Panc1 (cell line): Measurements from ENCODE around the gene USPL1. TPM values are rescaled to one million over a fixed set of nuclear protein-coding genes. Genes with fewer than 3 reads are reported as not detected.

Source experiments
- ATAC-seq: fragments of 200-7000 bp; cut with Tn5 transposase; 2 replicates; pipeline ENCODE4 v1.9.1; 2020; ENCODE audit warnings: mild to moderate bottlenecking, moderate library complexity
- BruUV-seq: library from RNA; stranded (reverse); fragments of 400-500 nt; replicated peaks from 2 replicates; lab custom pipeline; 2021; lab: Mats Ljungman, UMichigan
- CTCF ChIA-PET: fragments of 300-600 bp; sonication (Branson Sonifier 250); formaldehyde crosslinking; loops from one replicate; lab custom pipeline; 2022; ENCODE audit warnings: antibody characterized with exemption; lab: Charles Lee
- POLR2A ChIA-PET: fragments of 300-600 bp; sonication (Branson Sonifier 250); formaldehyde crosslinking; loops from one replicate; lab custom pipeline; 2022; ENCODE audit warnings: antibody characterized with exemption; lab: Charles Lee
- DNase-seq: peaks from one replicate; pipeline ENCODE4 v3.0.0-alpha.2; 2010; ENCODE audit warnings: low read depth, low spot score
- H3K27ac ChIP-seq: 2 replicates; pipeline ENCODE4 v1.5.1; 2011; ENCODE audit warnings: mild to moderate bottlenecking, low read length, inconsistent platforms
- H3K27me3 ChIP-seq: fragments of 200-500 bp; sonication (Bioruptor generic); 2 replicates; pipeline ENCODE4 v1.6.0; 2014; ENCODE audit warnings: low read length, inconsistent platforms; ENCODE audit not compliant: control insufficient read depth, insufficient read depth
- H3K36me3 ChIP-seq: fragments of 200-500 bp; sonication (Bioruptor generic); 2 replicates; pipeline ENCODE4 v1.5.1; 2014; ENCODE audit warnings: inconsistent platforms, mild to moderate bottlenecking, low read length, moderate library complexity; ENCODE audit not compliant: control insufficient read depth, insufficient read depth
- H3K4me1 ChIP-seq: 2 replicates; pipeline ENCODE4 v1.5.1; 2011; ENCODE audit warnings: inconsistent platforms, mild to moderate bottlenecking, low read length, moderate library complexity; ENCODE audit not compliant: control insufficient read depth, insufficient read depth
- H3K4me3 ChIP-seq, 2 experiments: 2 replicates each; pipeline ENCODE4 v1.5.1; 2011 to 2012; ENCODE audit warnings: low read depth in 2 of 2, low read length in 2 of 2, mild to moderate bottlenecking in 2 of 2, inconsistent platforms in 1 of 2, moderate library complexity in 1 of 2
- H3K9me3 ChIP-seq: fragments of 200-500 bp; sonication (Bioruptor generic); 2 replicates; pipeline ENCODE4 v1.5.1; 2014; ENCODE audit warnings: low read depth, mild to moderate bottlenecking, inconsistent platforms, low read length, moderate library complexity; ENCODE audit not compliant: control insufficient read depth, insufficient read depth
- POLR2AphosphoS5 ChIP-seq: IDR thresholded peaks from 2 replicates; pipeline ENCODE4 v1.6.1; 2012; ENCODE audit warnings: mild to moderate bottlenecking, low read depth, low read length, moderate library complexity
- SIN3A ChIP-seq: IDR thresholded peaks from 2 replicates; pipeline ENCODE4 v1.6.1; 2012; ENCODE audit warnings: low read depth, mild to moderate bottlenecking, low read length, moderate library complexity, borderline replicate concordance; ENCODE audit not compliant: insufficient read depth
- TCF7L2 ChIP-seq: IDR thresholded peaks from 2 replicates; pipeline ENCODE4 v1.6.1; 2011; ENCODE audit warnings: mild to moderate bottlenecking, low read depth, low read length, inconsistent platforms
- in situ Hi-C: cut with HindIII; loops from 2 replicates; pipeline ENCODE4 v1.10.0; 2016; ENCODE audit warnings: low sequenced_read_pairs, low pct_unique_long_range_greater_than_20kb
- intact Hi-C: fragments of 100-400 bp; cut with micrococcal nuclease; formaldehyde crosslinking; loops from one replicate; pipeline ENCODE4 v1.10.0; 2022; ENCODE audit not compliant: unreplicated experiment
- total RNA-seq: library from RNA; stranded (reverse); gene quantifications from one replicate; pipeline ENCODE4 v1.2.1, GENCODE V29; 2021; ENCODE audit not compliant: unreplicated experiment
- TF ChIP-seq, protein P1 (sequence below), 2 experiments: IDR thresholded peaks; 2 replicates each; pipeline ENCODE4 v1.6.1; 2011 to 2012; ENCODE audit warnings: low read depth in 2 of 2, control low read depth in 1 of 2, low read length in 1 of 2, mild to moderate bottlenecking in 1 of 2, moderate library complexity in 1 of 2; ENCODE audit not compliant: insufficient read depth in 1 of 2
- TF ChIP-seq, protein P2 (sequence below): fragments of 450-650 bp; IDR thresholded peaks from 2 replicates; pipeline ENCODE4 v1.5.1; 2017; ENCODE audit warnings: mild to moderate bottlenecking

USPL1 gene
- total RNA-seq, 1 experiment from 2014 or later, result 19.5 TPM

DNA sequence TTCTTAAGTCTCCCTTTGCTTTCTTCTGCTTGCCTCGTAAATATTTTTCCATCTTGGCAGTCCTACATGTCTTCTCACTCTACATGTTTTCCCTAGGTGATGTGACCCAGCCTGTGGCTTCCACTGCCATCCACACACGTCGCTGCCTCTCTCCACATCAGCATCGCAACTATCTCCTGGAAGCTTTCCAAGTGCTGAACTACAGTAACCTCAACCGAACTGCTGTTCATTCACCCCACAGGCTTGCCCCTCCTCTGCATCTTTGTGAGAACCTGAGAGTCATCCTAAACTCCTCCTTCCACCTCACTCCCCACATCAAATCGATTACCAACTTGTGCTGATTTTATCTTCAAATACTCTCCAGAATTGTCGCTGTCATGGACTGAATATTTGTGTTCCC is 41.2 kb upstream of the USPL1 start:
- H3K9me3 ChIP-seq, result no peaks in the 10 kb centered on the region
- H3K36me3 ChIP-seq, result no peaks in the 10 kb centered on the region
- H3K4me1 ChIP-seq, result peaks cover 5% of the 10 kb centered on the region; the same call in 1 of the 2 replicates
- intact Hi-C loops (loop anchor here (10.0 kb wide), 1 partner anchor 112 kb away; the partner anchor contains the start of gene HMGB1), in situ Hi-C loops (no loop called here)
- no peak overlapping the region for H3K4me3 ChIP-seq
- TF ChIP-seq SIN3A (no peak), TCF7L2 (no peak), POLR2AphosphoS5 (no peak)
- TF ChIP-seq, protein P1, sequence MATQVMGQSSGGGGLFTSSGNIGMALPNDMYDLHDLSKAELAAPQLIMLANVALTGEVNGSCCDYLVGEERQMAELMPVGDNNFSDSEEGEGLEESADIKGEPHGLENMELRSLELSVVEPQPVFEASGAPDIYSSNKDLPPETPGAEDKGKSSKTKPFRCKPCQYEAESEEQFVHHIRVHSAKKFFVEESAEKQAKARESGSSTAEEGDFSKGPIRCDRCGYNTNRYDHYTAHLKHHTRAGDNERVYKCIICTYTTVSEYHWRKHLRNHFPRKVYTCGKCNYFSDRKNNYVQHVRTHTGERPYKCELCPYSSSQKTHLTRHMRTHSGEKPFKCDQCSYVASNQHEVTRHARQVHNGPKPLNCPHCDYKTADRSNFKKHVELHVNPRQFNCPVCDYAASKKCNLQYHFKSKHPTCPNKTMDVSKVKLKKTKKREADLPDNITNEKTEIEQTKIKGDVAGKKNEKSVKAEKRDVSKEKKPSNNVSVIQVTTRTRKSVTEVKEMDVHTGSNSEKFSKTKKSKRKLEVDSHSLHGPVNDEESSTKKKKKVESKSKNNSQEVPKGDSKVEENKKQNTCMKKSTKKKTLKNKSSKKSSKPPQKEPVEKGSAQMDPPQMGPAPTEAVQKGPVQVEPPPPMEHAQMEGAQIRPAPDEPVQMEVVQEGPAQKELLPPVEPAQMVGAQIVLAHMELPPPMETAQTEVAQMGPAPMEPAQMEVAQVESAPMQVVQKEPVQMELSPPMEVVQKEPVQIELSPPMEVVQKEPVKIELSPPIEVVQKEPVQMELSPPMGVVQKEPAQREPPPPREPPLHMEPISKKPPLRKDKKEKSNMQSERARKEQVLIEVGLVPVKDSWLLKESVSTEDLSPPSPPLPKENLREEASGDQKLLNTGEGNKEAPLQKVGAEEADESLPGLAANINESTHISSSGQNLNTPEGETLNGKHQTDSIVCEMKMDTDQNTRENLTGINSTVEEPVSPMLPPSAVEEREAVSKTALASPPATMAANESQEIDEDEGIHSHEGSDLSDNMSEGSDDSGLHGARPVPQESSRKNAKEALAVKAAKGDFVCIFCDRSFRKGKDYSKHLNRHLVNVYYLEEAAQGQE (IDR thresholded peaks at IDR 0.05; ENCODE audit: insufficient read depth in 1 of 2, low read depth in 2 of 2, low read length in 1 of 2), result no peak
- TF ChIP-seq, protein P2, sequence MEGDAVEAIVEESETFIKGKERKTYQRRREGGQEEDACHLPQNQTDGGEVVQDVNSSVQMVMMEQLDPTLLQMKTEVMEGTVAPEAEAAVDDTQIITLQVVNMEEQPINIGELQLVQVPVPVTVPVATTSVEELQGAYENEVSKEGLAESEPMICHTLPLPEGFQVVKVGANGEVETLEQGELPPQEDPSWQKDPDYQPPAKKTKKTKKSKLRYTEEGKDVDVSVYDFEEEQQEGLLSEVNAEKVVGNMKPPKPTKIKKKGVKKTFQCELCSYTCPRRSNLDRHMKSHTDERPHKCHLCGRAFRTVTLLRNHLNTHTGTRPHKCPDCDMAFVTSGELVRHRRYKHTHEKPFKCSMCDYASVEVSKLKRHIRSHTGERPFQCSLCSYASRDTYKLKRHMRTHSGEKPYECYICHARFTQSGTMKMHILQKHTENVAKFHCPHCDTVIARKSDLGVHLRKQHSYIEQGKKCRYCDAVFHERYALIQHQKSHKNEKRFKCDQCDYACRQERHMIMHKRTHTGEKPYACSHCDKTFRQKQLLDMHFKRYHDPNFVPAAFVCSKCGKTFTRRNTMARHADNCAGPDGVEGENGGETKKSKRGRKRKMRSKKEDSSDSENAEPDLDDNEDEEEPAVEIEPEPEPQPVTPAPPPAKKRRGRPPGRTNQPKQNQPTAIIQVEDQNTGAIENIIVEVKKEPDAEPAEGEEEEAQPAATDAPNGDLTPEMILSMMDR, result no peak
- BruUV-seq, result no TSS peak
- H3K27ac ChIP-seq, result no peak overlapping the region
- no peak for DNase-seq
- no peaks in the 10 kb centered on the region for H3K27me3 ChIP-seq
- CTCF ChIA-PET, result interaction anchor here (0.6 kb wide), 1 partner anchor 163 kb away, joined by 3 read pairs; no protein-coding TSS in a partner anchor
- POLR2A ChIA-PET, result no interaction called here
- no peak for ATAC-seq

DNA sequence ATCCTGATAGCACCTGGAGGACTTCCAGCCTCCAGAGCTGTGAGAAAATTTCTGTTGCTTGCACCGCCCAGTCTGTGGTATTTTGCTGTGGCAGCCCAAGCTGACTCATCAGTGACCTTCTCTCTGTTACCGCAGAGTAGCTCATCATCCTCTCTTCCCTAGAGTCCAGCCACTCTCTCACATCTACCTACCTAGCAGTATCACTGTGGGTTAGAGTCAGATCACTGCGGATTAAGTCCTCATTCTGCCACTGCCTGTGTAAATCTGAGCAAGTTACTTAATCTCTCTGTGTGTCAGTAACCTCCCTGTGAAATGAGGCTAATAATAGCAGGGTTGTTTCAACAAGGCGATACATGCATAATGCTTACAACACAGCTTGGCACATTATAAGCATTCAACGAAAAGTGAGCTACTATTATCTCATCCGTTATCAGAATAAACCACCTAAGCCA is 40.3 kb upstream of the USPL1 start:
- no peak overlapping the region for H3K27ac ChIP-seq
- in situ Hi-C loops (no loop called here), intact Hi-C loops (loop anchor here (10.0 kb wide), 1 partner anchor 113 kb away; the partner anchor contains the start of gene HMGB1)
- H3K36me3 ChIP-seq, result no peaks in the 10 kb centered on the region
- H3K27me3 ChIP-seq, result no peaks in the 10 kb centered on the region
- H3K9me3 ChIP-seq, result no peaks in the 10 kb centered on the region
- no peaks in the 10 kb centered on the region; the same call in 1 of the 2 replicates for H3K4me1 ChIP-seq
- CTCF ChIA-PET, result no interaction called here
- POLR2A ChIA-PET, result no interaction called here
- TF ChIP-seq, protein P2, result no peak
- TF ChIP-seq POLR2AphosphoS5, result no peak
- TF ChIP-seq SIN3A, result no peak
- TF ChIP-seq, protein P1 (IDR thresholded peaks at IDR 0.05; ENCODE audit: insufficient read depth in 1 of 2, low read depth in 2 of 2, low read length in 1 of 2), result no peak
- no peak for TF ChIP-seq TCF7L2
- ATAC-seq, result no peak
- no peak for DNase-seq
- BruUV-seq, result no TSS peak
- H3K4me3 ChIP-seq, result no peak overlapping the region
